ENCODE measurements around the gene MYEF2. TPM values are rescaled to one million over a fixed set of nuclear protein-coding genes. Genes with fewer than 3 reads are reported as not detected.

The MYEF2 gene
- total RNA-seq, 1 donor from 2014 or later, result 21.3 TPM

GRCh38 chr15:48105936-48106335, 72.2 kb downstream of the MYEF2 start:
- Histone ChIP-seq H3K9me3 (no peaks in the 10 kb centered on the region), H3K27me3 (no peaks in the 10 kb centered on the region), H3K4me3 (no peak overlapping the region), H3K36me3 (no peaks in the 10 kb centered on the region), H3K27ac (no peak overlapping the region), H3K4me1 (no peaks in the 10 kb centered on the region)
- ATAC-seq (no peak), DNase-seq (no peak)
- TF ChIP-seq, protein P1, sequence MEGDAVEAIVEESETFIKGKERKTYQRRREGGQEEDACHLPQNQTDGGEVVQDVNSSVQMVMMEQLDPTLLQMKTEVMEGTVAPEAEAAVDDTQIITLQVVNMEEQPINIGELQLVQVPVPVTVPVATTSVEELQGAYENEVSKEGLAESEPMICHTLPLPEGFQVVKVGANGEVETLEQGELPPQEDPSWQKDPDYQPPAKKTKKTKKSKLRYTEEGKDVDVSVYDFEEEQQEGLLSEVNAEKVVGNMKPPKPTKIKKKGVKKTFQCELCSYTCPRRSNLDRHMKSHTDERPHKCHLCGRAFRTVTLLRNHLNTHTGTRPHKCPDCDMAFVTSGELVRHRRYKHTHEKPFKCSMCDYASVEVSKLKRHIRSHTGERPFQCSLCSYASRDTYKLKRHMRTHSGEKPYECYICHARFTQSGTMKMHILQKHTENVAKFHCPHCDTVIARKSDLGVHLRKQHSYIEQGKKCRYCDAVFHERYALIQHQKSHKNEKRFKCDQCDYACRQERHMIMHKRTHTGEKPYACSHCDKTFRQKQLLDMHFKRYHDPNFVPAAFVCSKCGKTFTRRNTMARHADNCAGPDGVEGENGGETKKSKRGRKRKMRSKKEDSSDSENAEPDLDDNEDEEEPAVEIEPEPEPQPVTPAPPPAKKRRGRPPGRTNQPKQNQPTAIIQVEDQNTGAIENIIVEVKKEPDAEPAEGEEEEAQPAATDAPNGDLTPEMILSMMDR (IDR thresholded peaks at IDR 0.05), result no peak
- intact Hi-C loops (cut with DNase I), result no loop called here

- H3K27ac ChIP-seq, result no peak overlapping the region
- no peaks in the 10 kb centered on the region for H3K27me3 ChIP-seq
- H3K4me3 ChIP-seq, result no peak overlapping the region
- DNase-seq (no peak), ATAC-seq (no peak)
- H3K4me1 ChIP-seq, result no peaks in the 10 kb centered on the region
- intact Hi-C loops (cut with DNase I), result no loop called here
- no peaks in the 10 kb centered on the region for H3K9me3 ChIP-seq
- TF ChIP-seq, protein P1 (IDR thresholded peaks at IDR 0.05), result no peak
- H3K36me3 ChIP-seq, result no peaks in the 10 kb centered on the region
Measured at GRCh38 chr15:48103647-48104046, 74.4 kb downstream of the MYEF2 start.

DNA sequence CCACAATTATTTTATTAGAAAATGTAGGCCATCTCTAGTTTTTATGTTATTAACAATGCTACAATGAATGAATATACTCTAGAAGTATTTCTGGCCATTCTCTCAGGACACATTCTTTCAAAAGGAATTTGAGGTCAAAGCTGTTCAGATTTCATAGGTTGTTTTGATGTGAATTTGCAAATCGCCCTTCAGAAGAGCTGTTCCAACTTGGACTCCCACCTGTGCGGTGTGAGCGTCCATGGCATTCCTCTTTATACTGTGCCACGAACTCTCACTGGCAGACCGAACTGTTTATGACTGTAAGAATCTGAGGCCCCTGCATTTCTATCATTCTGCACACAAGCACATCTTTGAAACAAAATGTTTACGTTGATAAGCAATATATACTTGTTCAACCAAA, 75.9 kb downstream of the MYEF2 start:
- no peak for DNase-seq
- ATAC-seq, result no peak
- H3K4me1 ChIP-seq, result no peaks in the 10 kb centered on the region
- intact Hi-C loops (cut with DNase I), result no loop called here
- no peak overlapping the region for H3K4me3 ChIP-seq
- no peak overlapping the region for H3K27ac ChIP-seq
- TF ChIP-seq, protein P1 (IDR thresholded peaks at IDR 0.05), result no peak
- no peaks in the 10 kb centered on the region for H3K36me3 ChIP-seq
- no peaks in the 10 kb centered on the region for H3K9me3 ChIP-seq
- H3K27me3 ChIP-seq, result no peaks in the 10 kb centered on the region

DNA sequence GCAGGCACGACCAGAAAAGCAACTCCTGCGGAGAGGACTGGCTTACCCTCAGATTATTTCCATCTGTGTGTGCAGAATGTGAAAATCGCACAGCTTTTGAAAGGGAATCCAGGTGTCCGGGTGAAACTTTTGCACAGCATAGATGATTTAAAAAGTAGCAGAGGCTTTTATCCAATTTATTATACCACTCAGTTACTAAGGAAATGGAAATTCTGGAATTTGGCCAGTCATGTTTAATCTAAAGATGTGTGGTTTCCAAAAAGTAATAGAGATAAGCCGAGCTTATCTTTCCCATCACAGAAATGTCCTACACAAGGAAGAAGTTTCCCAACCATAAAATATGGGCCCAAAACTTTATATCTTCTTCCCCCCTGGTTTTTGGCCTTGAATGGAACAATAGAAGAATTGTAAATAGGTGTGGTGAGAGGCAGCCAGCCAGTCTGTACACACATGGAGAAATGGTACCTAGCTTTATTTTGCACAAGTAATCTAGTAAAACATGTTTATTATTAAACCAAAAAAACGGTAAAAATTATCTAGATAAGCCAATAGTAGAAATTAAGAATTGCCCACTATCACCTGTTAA, 76.6 kb downstream of the MYEF2 start:
- Histone ChIP-seq H3K27ac (no peak overlapping the region), H3K4me1 (no peaks in the 10 kb centered on the region), H3K9me3 (no peaks in the 10 kb centered on the region), H3K4me3 (no peak overlapping the region), H3K36me3 (no peaks in the 10 kb centered on the region), H3K27me3 (no peaks in the 10 kb centered on the region)
- intact Hi-C loops (cut with DNase I), result no loop called here
- ATAC-seq (no peak), DNase-seq (no peak)
- TF ChIP-seq, protein P1 (IDR thresholded peaks at IDR 0.05), result no peak

DNA sequence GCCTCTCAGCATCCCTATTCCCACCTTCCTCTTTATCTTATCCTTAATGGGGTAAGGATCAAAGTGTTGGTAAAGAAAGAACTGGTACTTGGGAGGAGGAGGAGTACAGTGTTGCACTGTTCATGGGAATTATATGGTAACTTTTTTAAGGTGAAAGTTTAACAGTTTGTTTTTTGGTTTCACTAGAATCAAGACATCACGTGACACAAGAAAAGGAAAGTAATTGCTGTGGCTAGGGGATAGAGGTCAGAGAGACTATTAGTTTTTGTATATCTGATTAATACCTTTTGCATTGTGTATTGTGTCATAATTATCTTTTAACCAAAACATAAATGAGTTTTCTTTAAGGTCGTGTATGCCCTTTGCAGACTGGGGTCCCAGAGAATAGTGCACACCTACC, 80.8 kb downstream of the MYEF2 start:
- Histone ChIP-seq H3K4me1 (no peaks in the 10 kb centered on the region), H3K36me3 (no peaks in the 10 kb centered on the region), H3K27ac (no peak overlapping the region), H3K4me3 (no peak overlapping the region), H3K27me3 (no peaks in the 10 kb centered on the region), H3K9me3 (no peaks in the 10 kb centered on the region)
- no peak for DNase-seq
- no peak for ATAC-seq
- TF ChIP-seq, protein P1 (IDR thresholded peaks at IDR 0.05), result no peak
- intact Hi-C loops (cut with DNase I), result no loop called here

- ATAC-seq (no peak), DNase-seq (no peak)
- Histone ChIP-seq H3K4me1 (no peaks in the 10 kb centered on the region), H3K4me3 (no peak overlapping the region), H3K27ac (no peak overlapping the region), H3K9me3 (no peaks in the 10 kb centered on the region), H3K36me3 (no peaks in the 10 kb centered on the region), H3K27me3 (no peaks in the 10 kb centered on the region)
- intact Hi-C loops (cut with DNase I), result no loop called here
- TF ChIP-seq, protein P1 (IDR thresholded peaks at IDR 0.05), result no peak
Measured at GRCh38 chr15:48096813-48097212, 81.3 kb downstream of the MYEF2 start.

All from upper lobe of right lung (tissue), 1 donor.